HepG2 (cell line): ENCODE measurements around the gene TPRG1L. TPM values are rescaled to one million over a fixed set of nuclear protein-coding genes. Genes with fewer than 3 reads are reported as not detected.

Experiments
- ATAC-seq: fragments of 200-7000 bp; cut with Tn5 transposase; 3 replicates; pipeline ENCODE4 v1.9.1; 2020; ENCODE audit warnings: mild to moderate bottlenecking, moderate library complexity
- BruUV-seq: library from RNA; stranded (reverse); fragments of 400-500 nt; replicated peaks from 2 replicates; lab custom pipeline; 2021; lab: Mats Ljungman, UMichigan
- CTCF ChIA-PET: fragments of 300-600 bp; formaldehyde crosslinking; extraction: SDS; loops from one replicate; lab custom pipeline; 2021; ENCODE audit warnings: low total read pairs, inconsistent platforms, low intra/inter-chr PET ratio; lab: Yijun Ruan, JAX
- POLR2A ChIA-PET: fragments of 350-600 bp; sonication (Branson Sonifier 250); formaldehyde crosslinking; loops from one replicate; lab custom pipeline; 2020; ENCODE audit warnings: antibody characterized with exemption, inconsistent platforms; lab: Yijun Ruan, JAX
- DNase-seq: peaks from one replicate; pipeline ENCODE4 v3.0.0-alpha.2; 2015; ENCODE audit warnings: low spot score
- FAIRE-seq: peaks from 3 replicates; lab custom pipeline; 2011; peaks lifted over from hg19 to GRCh38; lab: Jason Lieb, UNC
- H2AFZ ChIP-seq: one replicate; pipeline ENCODE4 v1.6.1; 2011; ENCODE audit warnings: low read length, inconsistent platforms
- H3K27ac ChIP-seq: fragments of 300-600 bp; 3 replicates; pipeline ENCODE4 v1.8.0; 2011; ENCODE audit warnings: mixed run types, mild to moderate bottlenecking, mixed read lengths, low read length, inconsistent platforms; ENCODE audit not compliant: insufficient read depth; ENCODE audit errors: extremely low read length
- H3K27me3 ChIP-seq, 2 experiments: fragments of 200-600 bp in 1 of 2; 2 replicates in 1 of 2; 3 replicates in 1 of 2; pipeline versions ENCODE4 v1.6.0 to v1.8.0; 2011; ENCODE audit warnings: low read length in 2 of 2, mild to moderate bottlenecking in 2 of 2, moderate library complexity in 2 of 2, inconsistent platforms in 1 of 2; ENCODE audit not compliant: insufficient read depth in 2 of 2, control insufficient read depth in 1 of 2
- H3K36me3 ChIP-seq, 2 experiments: fragments of 200-600 bp in 1 of 2; replicated peaks in 1 of 2; 2 replicates in 1 of 2; 3 replicates in 1 of 2; pipeline versions ENCODE4 v1.5.1 to v1.8.0; 2011; ENCODE audit warnings: low read length in 2 of 2, inconsistent platforms in 1 of 2; ENCODE audit not compliant: insufficient read depth in 2 of 2, control insufficient read depth in 1 of 2
- H3K4me1 ChIP-seq: 2 replicates; pipeline ENCODE4 v1.5.1; 2012; ENCODE audit warnings: low read length, inconsistent platforms; ENCODE audit not compliant: insufficient read depth
- H3K4me2 ChIP-seq: 2 replicates; pipeline ENCODE4 v1.6.0; 2011; ENCODE audit warnings: low read depth, low read length, inconsistent platforms
- H3K4me3 ChIP-seq, 3 experiments: fragments of 200-600 bp in 1 of 3; sonication (generic), shearing (Covaris generic) in 1 of 3; replicated peaks in 1 of 3; 2 replicates each; pipeline ENCODE4 v1.5.1; 2011 to 2016; ENCODE audit warnings: low read length in 3 of 3, inconsistent platforms in 2 of 3, low read depth in 2 of 3, mild to moderate bottlenecking in 2 of 3, control low read depth in 1 of 3, mixed read lengths in 1 of 3; ENCODE audit not compliant: insufficient read depth in 1 of 3
- H3K79me2 ChIP-seq: one replicate; pipeline ENCODE4 v1.6.1; 2011; ENCODE audit warnings: low read length, inconsistent platforms; ENCODE audit not compliant: insufficient read depth
- H3K9ac ChIP-seq: 2 replicates; pipeline ENCODE4 v1.6.0; 2011; ENCODE audit warnings: mild to moderate bottlenecking, low read depth, low read length, inconsistent platforms; ENCODE audit not compliant: insufficient read depth
- H3K9me3 ChIP-seq: 2 replicates; pipeline ENCODE4 v1.5.1; 2012; ENCODE audit warnings: mild to moderate bottlenecking, low read length
- H4K20me1 ChIP-seq: 2 replicates; pipeline ENCODE4 v1.6.0; 2011; ENCODE audit warnings: inconsistent platforms, mild to moderate bottlenecking, low read length, moderate library complexity; ENCODE audit not compliant: insufficient read depth
- ATF7-NPFF ChIP-seq: sonication (generic); formaldehyde crosslinking; IDR thresholded peaks from 2 replicates; pipeline ENCODE4 v1.8.1; 2023; ENCODE audit warnings: mild to moderate bottlenecking, low read depth, missing genetic modification reagents, moderate library complexity
- HES4 ChIP-seq: sonication (generic); formaldehyde crosslinking; IDR thresholded peaks from 2 replicates; pipeline ENCODE4 v1.9.0; 2021; ENCODE audit warnings: mild to moderate bottlenecking, missing genetic modification reagents, borderline replicate concordance
- ONECUT2 ChIP-seq: sonication (generic); formaldehyde crosslinking; IDR thresholded peaks from 2 replicates; pipeline ENCODE4 v1.4.0; 2020; ENCODE audit warnings: missing genetic modification reagents
- XRCC5 ChIP-seq: fragments of 200-400 bp; formaldehyde crosslinking; optimal IDR thresholded peaks from 2 replicates; pipeline ENCODE3; 2017; ENCODE audit warnings: mild to moderate bottlenecking, low read length
- ZBTB7B ChIP-seq: sonication (generic); formaldehyde crosslinking; IDR thresholded peaks from 2 replicates; pipeline ENCODE4 v1.4.0; 2020; ENCODE audit warnings: missing genetic modification reagents
- ZNF317 ChIP-seq: sonication (generic); formaldehyde crosslinking; IDR thresholded peaks from 2 replicates; pipeline ENCODE4 v1.5.0; 2020; ENCODE audit warnings: mild to moderate bottlenecking, missing genetic modification reagents
- WGBS: methylation state at CpG from one replicate; pipeline ENCODE4 v1.1.6; 2017; ENCODE audit warnings: low lambda C conversion rate; 5-methylcytosine and 5-hydroxymethylcytosine counted together
- in situ Hi-C: cut with HindIII; loops from 2 replicates; pipeline ENCODE4 v1.10.0; 2017; ENCODE audit warnings: low pct_unique_long_range_greater_than_20kb; ENCODE audit not compliant: extremely low pct_ligation_motif_present
- intact Hi-C: fragments of 100-400 bp; cut with micrococcal nuclease; formaldehyde crosslinking; loops from one replicate; pipeline ENCODE4 v1.10.0; 2022; ENCODE audit not compliant: unreplicated experiment
- polyA plus RNA-seq, 8 experiments: library from polyadenylated mRNA; depleted of rRNA in 3 of 8; stranded (reverse) in 7 of 8; unstranded in 1 of 8; fragments of >200 nt; fragmentation: Illumina TruSeq in 4 of 8; extraction: Trizol in 4 of 8; gene quantifications; 2 replicates each; pipeline versions ENCODE4 v1.2.1 to v1.2.3, GENCODE V29; 2011 to 2016; ENCODE audit warnings: low read depth in 4 of 8, missing spikeins in 1 of 8, mixed read lengths in 1 of 8; ENCODE audit not compliant: insufficient read depth in 1 of 8
- total RNA-seq, 5 experiments: library from RNA; depleted of rRNA; stranded (reverse); fragments of >200 nt; fragmentation: Illumina TruSeq; extraction: Trizol; gene quantifications; 2 replicates each; pipeline ENCODE4 v1.2.3, GENCODE V29; 2016; ENCODE audit warnings: low read depth in 1 of 5
- TF ChIP-seq, protein P1 (sequence below): sonication (generic); formaldehyde crosslinking; IDR thresholded peaks from 2 replicates; pipeline ENCODE4 v1.4.0; 2020; ENCODE audit warnings: mild to moderate bottlenecking, missing genetic modification reagents
- TF ChIP-seq, protein P2 (sequence below): sonication (generic); formaldehyde crosslinking; IDR thresholded peaks from 2 replicates; pipeline ENCODE4 v1.4.0; 2020; ENCODE audit warnings: mild to moderate bottlenecking, missing genetic modification reagents
- TF ChIP-seq, protein P3 (sequence below): sonication (generic); formaldehyde crosslinking; IDR thresholded peaks from 2 replicates; pipeline ENCODE4 v1.4.0; 2020; ENCODE audit warnings: missing genetic modification reagents, borderline replicate concordance
- TF ChIP-seq, protein P4 (sequence below): sonication (generic); formaldehyde crosslinking; IDR thresholded peaks from 2 replicates; pipeline ENCODE4 v1.8.1; 2023; ENCODE audit warnings: missing genetic modification reagents, inconsistent platforms, borderline replicate concordance

Gene TPRG1L
- total and polyA plus RNA-seq, 2 of the 13 experiments (the other 11 are each of a cell fraction or from before 2014, with no cell fraction given), result 21.3 to 37.4 TPM

DNA sequence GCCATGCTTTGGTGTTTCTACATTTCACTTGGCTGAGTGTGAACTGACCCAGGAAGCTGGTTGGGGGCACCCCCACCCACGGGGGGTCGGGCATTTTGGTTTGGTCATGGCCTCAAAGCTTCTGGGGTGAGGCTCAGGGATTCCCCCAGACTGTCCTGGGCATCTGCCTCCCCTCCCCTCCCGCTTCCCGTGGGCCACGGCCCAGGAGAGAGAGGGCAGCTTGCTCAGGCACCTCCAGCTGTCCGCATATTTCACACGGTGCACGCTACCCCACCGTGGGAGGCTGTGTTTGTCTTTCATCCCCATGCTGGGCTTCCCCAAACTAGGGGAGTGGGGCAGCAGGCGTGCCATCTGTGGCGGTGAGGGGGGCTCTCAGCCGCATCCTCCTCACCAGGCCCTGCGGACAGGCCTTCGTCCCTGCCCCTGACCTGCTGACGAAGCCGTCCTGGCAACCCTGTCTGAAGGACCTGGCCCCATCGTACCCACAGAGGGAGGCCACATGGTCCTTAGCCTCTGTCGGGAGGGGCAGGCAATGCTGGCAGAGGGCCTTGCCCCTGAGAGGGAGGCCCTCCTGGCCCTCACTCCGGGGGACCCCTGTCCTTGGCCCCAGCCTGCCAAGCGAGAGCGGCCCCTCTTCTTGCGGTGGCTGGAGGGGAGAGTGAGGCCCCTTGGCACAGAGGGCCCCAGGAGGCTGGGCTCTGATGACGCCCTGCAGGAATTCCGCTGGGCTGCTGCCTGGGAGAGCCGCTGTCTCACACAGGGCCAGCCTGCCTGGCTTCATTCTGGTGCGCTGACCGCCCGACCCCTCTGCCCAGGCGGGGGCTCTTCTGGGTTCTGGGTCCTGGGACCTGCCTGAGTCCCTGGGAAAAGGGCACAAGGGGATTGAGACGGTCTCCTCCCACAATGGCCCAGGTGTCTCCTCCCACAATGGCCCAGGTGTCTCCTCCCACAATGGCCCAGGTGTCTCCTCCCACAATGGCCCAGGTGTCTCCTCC, 49.6 kb downstream of the TPRG1L start:
- Histone ChIP-seq H3K79me2 (no peaks in the 10 kb centered on the region), H3K4me3 (no peak overlapping the region), H3K4me1 (no peaks in the 10 kb centered on the region), H3K27me3 (no peaks in the 10 kb centered on the region; a peak in 1 of 5 replicates), H4K20me1 (no peaks in the 10 kb centered on the region), H3K9me3 (no peaks in the 10 kb centered on the region), H3K27ac (no peak overlapping the region), H3K4me2 (no peak overlapping the region), H2AFZ (no peak overlapping the region), H3K9ac (no peak overlapping the region), H3K36me3 (no peaks in the 10 kb centered on the region)
- in situ Hi-C loops, result no loop called here
- no peak for FAIRE-seq
- ChIA-PET CTCF (no interaction called here), POLR2A (no interaction called here)
- DNase-seq, result no peak
- 93% methylated on average over 3 of the region's 30 CpGs for WGBS
- ATAC-seq, result no peak
- intact Hi-C loops, result no loop called here
- no TSS peak for BruUV-seq
- no peak for TF ChIP-seq ZBTB7B (CRISPR knock-in tag)
- no peak for TF ChIP-seq HES4 (CRISPR knock-in tag)
- no peak for TF ChIP-seq XRCC5
- TF ChIP-seq, protein P1, sequence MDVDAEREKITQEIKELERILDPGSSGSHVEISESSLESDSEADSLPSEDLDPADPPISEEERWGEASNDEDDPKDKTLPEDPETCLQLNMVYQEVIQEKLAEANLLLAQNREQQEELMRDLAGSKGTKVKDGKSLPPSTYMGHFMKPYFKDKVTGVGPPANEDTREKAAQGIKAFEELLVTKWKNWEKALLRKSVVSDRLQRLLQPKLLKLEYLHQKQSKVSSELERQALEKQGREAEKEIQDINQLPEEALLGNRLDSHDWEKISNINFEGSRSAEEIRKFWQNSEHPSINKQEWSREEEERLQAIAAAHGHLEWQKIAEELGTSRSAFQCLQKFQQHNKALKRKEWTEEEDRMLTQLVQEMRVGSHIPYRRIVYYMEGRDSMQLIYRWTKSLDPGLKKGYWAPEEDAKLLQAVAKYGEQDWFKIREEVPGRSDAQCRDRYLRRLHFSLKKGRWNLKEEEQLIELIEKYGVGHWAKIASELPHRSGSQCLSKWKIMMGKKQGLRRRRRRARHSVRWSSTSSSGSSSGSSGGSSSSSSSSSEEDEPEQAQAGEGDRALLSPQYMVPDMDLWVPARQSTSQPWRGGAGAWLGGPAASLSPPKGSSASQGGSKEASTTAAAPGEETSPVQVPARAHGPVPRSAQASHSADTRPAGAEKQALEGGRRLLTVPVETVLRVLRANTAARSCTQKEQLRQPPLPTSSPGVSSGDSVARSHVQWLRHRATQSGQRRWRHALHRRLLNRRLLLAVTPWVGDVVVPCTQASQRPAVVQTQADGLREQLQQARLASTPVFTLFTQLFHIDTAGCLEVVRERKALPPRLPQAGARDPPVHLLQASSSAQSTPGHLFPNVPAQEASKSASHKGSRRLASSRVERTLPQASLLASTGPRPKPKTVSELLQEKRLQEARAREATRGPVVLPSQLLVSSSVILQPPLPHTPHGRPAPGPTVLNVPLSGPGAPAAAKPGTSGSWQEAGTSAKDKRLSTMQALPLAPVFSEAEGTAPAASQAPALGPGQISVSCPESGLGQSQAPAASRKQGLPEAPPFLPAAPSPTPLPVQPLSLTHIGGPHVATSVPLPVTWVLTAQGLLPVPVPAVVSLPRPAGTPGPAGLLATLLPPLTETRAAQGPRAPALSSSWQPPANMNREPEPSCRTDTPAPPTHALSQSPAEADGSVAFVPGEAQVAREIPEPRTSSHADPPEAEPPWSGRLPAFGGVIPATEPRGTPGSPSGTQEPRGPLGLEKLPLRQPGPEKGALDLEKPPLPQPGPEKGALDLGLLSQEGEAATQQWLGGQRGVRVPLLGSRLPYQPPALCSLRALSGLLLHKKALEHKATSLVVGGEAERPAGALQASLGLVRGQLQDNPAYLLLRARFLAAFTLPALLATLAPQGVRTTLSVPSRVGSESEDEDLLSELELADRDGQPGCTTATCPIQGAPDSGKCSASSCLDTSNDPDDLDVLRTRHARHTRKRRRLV (CRISPR knock-in tag), result no peak
- TF ChIP-seq ZNF317 (CRISPR knock-in tag), result no peak
- TF ChIP-seq ATF7-NPFF (CRISPR knock-in tag), result no peak
- TF ChIP-seq, protein P2, sequence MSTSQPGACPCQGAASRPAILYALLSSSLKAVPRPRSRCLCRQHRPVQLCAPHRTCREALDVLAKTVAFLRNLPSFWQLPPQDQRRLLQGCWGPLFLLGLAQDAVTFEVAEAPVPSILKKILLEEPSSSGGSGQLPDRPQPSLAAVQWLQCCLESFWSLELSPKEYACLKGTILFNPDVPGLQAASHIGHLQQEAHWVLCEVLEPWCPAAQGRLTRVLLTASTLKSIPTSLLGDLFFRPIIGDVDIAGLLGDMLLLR (CRISPR knock-in tag), result no peak
- TF ChIP-seq, protein P3, sequence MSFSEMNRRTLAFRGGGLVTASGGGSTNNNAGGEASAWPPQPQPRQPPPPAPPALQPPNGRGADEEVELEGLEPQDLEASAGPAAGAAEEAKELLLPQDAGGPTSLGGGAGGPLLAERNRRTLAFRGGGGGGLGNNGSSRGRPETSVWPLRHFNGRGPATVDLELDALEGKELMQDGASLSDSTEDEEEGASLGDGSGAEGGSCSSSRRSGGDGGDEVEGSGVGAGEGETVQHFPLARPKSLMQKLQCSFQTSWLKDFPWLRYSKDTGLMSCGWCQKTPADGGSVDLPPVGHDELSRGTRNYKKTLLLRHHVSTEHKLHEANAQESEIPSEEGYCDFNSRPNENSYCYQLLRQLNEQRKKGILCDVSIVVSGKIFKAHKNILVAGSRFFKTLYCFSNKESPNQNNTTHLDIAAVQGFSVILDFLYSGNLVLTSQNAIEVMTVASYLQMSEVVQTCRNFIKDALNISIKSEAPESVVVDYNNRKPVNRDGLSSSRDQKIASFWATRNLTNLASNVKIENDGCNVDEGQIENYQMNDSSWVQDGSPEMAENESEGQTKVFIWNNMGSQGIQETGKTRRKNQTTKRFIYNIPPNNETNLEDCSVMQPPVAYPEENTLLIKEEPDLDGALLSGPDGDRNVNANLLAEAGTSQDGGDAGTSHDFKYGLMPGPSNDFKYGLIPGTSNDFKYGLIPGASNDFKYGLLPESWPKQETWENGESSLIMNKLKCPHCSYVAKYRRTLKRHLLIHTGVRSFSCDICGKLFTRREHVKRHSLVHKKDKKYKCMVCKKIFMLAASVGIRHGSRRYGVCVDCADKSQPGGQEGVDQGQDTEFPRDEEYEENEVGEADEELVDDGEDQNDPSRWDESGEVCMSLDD (CRISPR knock-in tag), result no peak
- TF ChIP-seq, protein P4, sequence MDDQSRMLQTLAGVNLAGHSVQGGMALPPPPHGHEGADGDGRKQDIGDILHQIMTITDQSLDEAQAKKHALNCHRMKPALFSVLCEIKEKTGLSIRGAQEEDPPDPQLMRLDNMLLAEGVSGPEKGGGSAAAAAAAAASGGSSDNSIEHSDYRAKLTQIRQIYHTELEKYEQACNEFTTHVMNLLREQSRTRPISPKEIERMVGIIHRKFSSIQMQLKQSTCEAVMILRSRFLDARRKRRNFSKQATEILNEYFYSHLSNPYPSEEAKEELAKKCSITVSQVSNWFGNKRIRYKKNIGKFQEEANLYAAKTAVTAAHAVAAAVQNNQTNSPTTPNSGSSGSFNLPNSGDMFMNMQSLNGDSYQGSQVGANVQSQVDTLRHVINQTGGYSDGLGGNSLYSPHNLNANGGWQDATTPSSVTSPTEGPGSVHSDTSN (CRISPR knock-in tag), result no peak
- no peak for TF ChIP-seq ONECUT2 (CRISPR knock-in tag)
